HG02970 (cell line): ENCODE measurements around the gene ZFPM1.

Source experiments
- ATAC-seq: cut with Tn5 transposase; IDR thresholded peaks from one replicate; pipeline ENCODE4 v1.9.1; 2021; ENCODE audit warnings: mild to moderate bottlenecking, moderate library complexity, moderate number of reproducible peaks; ENCODE audit not compliant: unreplicated experiment, low FRiP score

Gene ZFPM1

GRCh38 chr16:88535191-88535856, 82.2 kb downstream of the ZFPM1 start:
- no peak for ATAC-seq

DNA sequence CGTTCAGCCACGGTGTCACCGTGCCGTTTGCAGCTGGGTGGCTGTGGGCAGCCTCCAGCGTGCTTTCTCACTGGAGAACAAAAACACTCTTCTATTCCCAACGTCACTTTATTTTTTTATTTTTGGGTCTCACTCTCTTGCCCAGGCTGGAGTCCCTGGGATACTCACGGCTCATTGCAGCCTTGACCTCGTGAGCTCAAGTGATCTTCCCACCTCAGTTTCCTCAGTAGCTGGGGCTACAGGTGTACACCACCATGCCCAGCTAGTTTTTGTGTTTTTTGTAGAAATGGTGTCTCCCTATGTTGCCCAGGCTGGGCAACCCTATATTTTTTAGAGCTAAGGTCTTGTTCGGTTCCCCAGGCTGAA, 82.8 kb downstream of the ZFPM1 start:
- no peak for ATAC-seq

- no peak for ATAC-seq
Measured at GRCh38 chr16:88536510-88536909, 83.4 kb downstream of the ZFPM1 start.

DNA sequence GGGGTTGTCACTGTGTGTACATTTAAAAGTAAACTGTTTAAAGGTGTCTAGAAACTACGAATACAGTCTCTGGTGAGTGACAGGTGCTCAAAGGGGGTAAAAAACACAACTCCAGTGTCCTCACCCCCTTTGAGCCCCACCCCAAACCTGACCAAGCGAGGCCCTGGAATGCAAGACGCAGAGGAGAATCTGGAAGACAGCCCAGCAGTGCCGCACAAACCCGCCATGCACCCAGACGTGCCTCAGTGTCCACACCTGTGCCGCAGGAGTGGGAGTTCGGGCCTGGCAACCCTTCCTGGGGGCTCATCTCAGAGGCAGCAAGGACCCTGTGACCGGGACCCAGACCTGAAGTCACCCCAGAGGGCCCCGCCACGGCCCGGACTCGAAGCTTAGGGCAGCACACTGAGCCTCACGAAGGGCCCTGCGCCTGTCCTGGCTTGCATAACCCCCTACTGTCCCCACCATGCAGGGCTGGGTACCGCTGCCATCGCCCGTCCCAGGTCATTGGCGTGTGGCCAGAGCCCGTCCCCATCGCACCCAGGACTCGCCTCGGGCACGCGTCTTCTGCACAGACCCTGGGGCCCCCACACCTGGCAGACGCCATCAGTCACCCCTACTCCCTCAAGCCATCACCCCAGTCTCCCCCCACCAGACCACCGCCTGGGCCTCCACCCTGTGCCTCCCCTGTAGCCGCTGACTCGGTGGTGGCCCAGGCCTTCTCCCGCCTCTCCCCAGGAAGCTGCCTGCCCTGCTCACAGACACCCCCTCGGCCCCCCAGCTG, 84.1 kb downstream of the ZFPM1 start:
- no peak for ATAC-seq

DNA sequence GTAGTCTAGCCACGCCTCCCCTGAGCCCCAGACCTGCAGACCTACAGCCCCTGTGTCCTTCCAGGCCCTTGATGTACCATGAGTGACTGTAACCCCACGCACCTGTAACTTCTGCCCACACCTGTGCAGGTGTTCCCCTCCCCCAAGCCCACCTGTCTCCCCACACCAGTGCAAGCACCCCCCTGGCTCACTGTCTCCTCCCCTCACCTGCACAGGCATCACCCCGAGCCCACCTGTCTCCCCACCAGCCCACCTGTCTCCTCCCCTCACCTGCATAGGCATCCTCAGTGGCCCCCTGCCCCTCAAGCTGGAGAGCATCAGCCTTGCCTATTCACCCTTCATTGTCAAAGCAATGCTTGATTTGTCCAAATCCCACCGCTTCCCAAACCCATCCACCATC, 84.8 kb downstream of the ZFPM1 start:
- ATAC-seq, result no peak

- no peak for ATAC-seq
Measured at GRCh38 chr16:88538366-88539060, 85.4 kb downstream of the ZFPM1 start.

- ATAC-seq, result no peak
Measured at GRCh38 chr16:88539261-88539651, 86.2 kb downstream of the ZFPM1 start.

GRCh38 chr16:88539652-88540345, 86.7 kb downstream of the ZFPM1 start:
- ATAC-seq, result no peak

DNA sequence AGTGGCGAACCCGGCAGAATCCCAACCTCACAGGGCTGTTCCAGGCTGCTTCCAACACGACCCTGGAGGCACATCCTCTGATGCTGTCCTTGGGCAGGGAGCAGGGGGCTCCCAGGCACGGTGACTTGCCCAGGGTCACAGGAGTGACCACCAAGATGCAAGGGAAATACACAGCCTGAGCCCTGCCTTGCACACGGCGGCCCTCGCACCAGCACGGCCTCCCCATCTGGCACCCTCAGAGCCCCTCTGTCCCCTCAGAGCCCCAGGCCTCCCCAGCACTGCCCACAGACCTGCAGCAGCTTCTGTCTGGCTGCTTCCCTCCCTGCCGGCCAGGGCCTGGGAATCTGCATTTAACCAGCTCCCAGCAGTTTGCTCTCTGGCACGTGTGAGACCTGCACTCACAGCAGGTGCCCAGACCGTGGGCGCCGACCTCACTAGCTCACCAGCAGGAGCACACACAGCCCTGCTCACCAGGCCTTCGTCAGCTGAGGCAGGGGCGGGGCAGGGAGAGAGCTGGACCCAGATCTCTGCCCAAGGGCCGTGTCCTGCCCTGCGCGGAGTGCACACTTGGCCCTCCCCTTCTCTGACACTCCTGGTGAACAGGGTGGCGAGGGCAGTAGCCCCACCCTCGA, 87.4 kb downstream of the ZFPM1 start:
- no peak for ATAC-seq

- no peak for ATAC-seq
Measured at GRCh38 chr16:88541831-88542616, 88.9 kb downstream of the ZFPM1 start.

DNA sequence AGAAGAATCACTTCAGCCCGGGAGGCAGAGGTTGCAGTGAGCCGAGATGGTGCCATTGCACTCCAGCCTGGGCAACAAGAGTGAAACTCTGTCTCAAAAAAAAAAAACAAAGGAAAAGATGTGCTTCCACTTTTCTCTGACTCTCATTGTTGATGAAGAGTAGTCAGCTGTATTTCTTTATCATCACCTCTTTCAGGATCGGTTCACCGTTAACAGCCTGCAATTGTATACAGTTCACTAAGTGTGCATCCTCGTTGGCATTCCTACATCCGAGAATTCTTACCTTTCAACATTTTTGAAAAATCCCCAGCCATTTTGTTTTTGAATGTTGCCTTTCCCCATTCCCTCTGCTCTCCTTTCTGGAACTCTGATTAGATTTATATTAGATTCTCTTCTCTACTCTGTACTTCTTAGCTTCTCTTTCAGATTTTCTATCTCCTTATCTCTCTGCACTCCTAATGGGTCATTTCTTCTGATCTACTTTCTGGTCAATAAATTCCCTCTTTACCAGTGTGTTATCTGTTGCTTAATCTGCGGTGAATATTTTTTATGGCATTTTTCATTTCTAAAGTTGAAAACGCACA, 90.2 kb downstream of the ZFPM1 start:
- no peak for ATAC-seq

- ATAC-seq, result no peak
Measured at GRCh38 chr16:88545781-88546180, 92.7 kb downstream of the ZFPM1 start.

DNA sequence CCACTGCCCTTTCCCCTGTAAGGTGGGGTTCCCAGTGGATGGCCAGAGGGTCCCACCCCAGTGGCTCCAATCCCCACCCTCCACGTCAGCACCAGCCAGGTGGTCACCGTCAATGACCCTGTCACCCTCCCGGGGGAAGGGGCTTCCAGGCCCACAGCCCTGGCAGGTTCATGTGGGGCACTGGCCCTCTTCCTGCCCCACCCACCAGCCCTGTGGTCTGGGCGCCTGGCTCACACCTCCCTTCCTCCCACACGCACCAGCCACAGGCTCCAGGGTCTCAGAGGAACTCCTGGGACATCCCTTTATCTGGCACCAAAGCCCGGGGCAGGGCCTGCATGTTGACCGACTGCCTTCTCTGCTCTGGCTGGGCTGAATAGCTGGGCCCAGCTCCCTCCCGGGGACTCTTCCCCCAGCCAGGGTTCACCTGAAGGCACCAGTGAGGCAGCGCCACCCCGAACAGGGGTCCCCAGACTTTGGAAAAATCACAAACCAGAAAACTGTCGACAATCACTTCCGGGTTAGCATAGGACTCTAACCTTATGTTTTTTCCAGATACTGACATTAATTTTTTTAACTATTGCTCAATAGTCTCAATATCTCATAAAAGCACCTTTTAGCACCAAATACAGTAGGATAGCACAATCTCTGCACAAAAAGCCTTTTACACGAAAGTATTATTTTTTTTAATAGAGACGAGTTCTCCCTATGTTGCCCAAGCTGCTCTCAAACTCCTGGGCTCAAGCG, 95.2 kb downstream of the ZFPM1 start:
- ATAC-seq, result no peak

DNA sequence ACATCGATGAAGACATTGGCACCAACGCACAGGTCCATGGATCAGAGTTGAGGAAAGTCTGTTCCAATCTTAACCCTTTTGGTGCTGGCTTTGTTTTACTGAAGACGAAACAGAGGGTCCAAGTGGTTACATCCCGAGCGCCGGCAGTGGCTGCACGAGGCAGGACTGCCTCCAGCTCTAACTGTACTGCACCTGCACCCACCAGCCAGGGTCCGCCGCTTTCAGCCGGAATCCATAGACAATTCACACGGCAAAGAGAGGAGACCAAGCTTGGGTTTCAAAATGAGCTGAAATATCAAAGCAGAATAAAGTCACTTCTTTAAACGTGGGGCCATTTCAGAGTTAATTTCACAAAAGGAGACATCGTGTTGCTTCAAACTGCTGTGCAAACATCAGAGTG, 95.9 kb downstream of the ZFPM1 start:
- no peak for ATAC-seq

DNA sequence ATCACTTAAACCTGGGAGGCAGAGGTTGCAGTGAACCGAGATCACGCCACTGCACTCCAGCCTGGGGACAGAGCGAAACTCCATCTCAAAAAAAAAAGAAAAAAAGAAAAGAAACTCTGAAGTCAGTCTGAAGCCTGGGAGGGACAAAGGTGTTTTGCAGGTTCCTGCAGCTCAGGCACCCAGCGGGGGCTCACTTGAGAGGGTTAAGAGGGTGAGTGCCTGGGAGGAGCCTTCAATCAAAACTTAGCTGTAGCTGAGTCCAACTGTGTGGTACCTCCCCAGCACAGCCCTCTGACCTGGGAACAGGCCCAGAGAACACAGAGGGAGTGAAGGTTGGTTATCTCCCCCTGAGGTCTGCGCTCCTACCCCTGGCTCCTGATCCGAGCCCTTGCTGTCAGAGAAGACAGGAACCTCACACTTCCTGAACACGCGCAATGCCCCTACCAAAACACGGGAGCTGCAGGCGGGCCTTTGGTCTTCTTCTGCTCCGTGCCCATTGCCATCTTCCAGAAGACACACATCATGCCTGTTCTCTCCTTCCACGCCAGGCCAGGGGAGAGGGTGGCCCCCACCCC, 96.7 kb downstream of the ZFPM1 start:
- ATAC-seq, result no peak

DNA sequence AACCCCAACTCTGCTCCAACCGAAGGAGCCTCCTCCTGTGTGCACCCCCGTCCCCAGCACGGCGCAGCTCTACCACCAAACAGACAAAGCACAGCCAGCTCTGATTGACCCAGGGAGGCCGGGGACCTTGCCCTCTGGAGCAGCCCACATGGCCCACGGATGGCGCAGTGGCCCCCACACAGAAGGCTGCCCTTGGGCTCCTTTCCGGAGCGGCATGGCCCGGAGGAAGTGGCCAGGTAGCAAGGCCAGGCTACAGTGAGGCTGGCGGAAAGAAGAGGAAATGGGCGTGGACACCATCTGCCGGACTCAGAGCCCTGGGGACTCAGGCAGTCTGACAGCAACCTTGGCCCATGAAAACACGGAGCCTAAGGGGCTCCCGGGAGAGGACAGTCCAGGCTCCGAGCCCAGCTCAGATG, 97.2 kb downstream of the ZFPM1 start:
- no peak for ATAC-seq

DNA sequence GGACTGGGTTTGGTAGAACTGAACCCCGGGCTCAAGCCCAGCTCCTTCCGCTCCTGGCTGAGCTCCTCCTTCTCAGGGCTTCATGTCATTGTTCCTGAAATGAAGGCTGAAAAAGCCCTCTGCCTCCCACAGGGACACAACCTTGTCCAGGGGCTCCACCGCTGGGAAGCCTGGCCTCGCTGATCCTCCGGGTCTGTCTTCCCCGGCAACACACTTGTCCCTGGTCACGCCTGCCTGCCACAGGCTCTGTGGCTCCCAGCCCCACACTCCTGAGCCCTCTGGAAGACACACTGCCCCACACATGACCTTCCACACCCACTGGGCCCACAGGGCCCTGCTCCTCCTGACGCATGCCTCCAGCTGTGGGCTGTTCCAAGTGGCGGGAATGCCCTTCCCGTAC, 99.1 kb downstream of the ZFPM1 start:
- ATAC-seq, result no peak

GRCh38 chr16:88552815-88553214, 99.7 kb downstream of the ZFPM1 start:
- ATAC-seq, result no peak
